Smooth muscle cell (in vitro differentiated cells): ENCODE data around the gene PPP1R1B. TPM values are rescaled to one million over a fixed set of nuclear protein-coding genes. Genes with fewer than 3 reads are reported as not detected.
A peak's percentile ranks its signal among the peaks of the same experiment; 100 is the strongest.

Experiments
- DNase-seq: peaks from one replicate; lab custom pipeline; 2025; ENCODE audit not compliant: unreplicated experiment; lab: John Stamatoyannopoulos, UW
- H2AFZ ChIP-seq: fragments of 200-600 bp; sonication (generic); 2 replicates; pipeline ENCODE4 v1.6.0; 2016; ENCODE audit warnings: antibody characterized with exemption, low read depth, mild to moderate bottlenecking
- H3F3A ChIP-seq: fragments of 200-600 bp; sonication (generic); 2 replicates; pipeline ENCODE4 v1.6.0; 2017; ENCODE audit warnings: antibody characterized with exemption, low read depth
- H3K27ac ChIP-seq: fragments of 200-600 bp; sonication (generic); 2 replicates; pipeline ENCODE4 v1.5.1; 2016; ENCODE audit warnings: low read depth, mild to moderate bottlenecking
- H3K27me3 ChIP-seq: fragments of 200-600 bp; sonication (generic); 2 replicates; pipeline ENCODE4 v1.6.1; 2016; ENCODE audit warnings: low read depth, mild to moderate bottlenecking
- H3K36me3 ChIP-seq: fragments of 200-600 bp; sonication (generic); 2 replicates; pipeline ENCODE4 v1.5.1; 2016; ENCODE audit warnings: low read depth
- H3K4me1 ChIP-seq: fragments of 200-600 bp; sonication (generic); 2 replicates; pipeline ENCODE4 v1.5.1; 2016; ENCODE audit warnings: low read depth
- H3K4me2 ChIP-seq: fragments of 200-600 bp; sonication (generic); 2 replicates; pipeline ENCODE4 v1.6.0; 2016; ENCODE audit warnings: mild to moderate bottlenecking
- H3K4me3 ChIP-seq: fragments of 200-600 bp; sonication (generic); 2 replicates; pipeline ENCODE4 v1.5.1; 2016; ENCODE audit warnings: mild to moderate bottlenecking
- H3K79me2 ChIP-seq: fragments of 200-600 bp; sonication (generic); 2 replicates; pipeline ENCODE4 v1.6.0; 2016; ENCODE audit warnings: low read depth, mild to moderate bottlenecking
- H3K9ac ChIP-seq: fragments of 200-600 bp; sonication (generic); 2 replicates; pipeline ENCODE4 v1.6.0; 2016; ENCODE audit warnings: low read depth
- H3K9me3 ChIP-seq: fragments of 200-600 bp; sonication (generic); replicated peaks from 2 replicates; pipeline ENCODE4 v1.5.1; 2016; ENCODE audit warnings: low read depth
- H4K20me1 ChIP-seq: fragments of 200-600 bp; sonication (generic); 2 replicates; pipeline ENCODE4 v1.6.0; 2016; ENCODE audit warnings: low read depth
- WGBS: methylation state at CpG from one replicate; pipeline ENCODE4 v1.1.7; 2016; ENCODE audit warnings: low lambda C conversion rate; 5-methylcytosine and 5-hydroxymethylcytosine counted together
- polyA plus RNA-seq: library from polyadenylated mRNA; unstranded; fragments of >200 nt; fragmentation: Nextera tagmentation; extraction: Ambion mirVana; gene quantifications from 2 replicates; pipeline ENCODE4 v1.2.1, GENCODE V29; 2016
- total RNA-seq: library from RNA; depleted of rRNA; stranded (reverse); fragments of >200 nt; gene quantifications from 2 replicates; pipeline ENCODE4 v1.2.3, GENCODE V29; 2014
- TF ChIP-seq, protein P1 (sequence below): fragments of 200-600 bp; sonication (generic); IDR thresholded peaks from 2 replicates; pipeline ENCODE4 v1.5.1; 2017; ENCODE audit warnings: borderline replicate concordance, mild to moderate bottlenecking, antibody characterized with exemption; ENCODE audit not compliant: insufficient read depth, poor library complexity, severe bottlenecking

Gene PPP1R1B
- total and polyA plus RNA-seq, 2 experiments from 2014 or later = not detected

DNA sequence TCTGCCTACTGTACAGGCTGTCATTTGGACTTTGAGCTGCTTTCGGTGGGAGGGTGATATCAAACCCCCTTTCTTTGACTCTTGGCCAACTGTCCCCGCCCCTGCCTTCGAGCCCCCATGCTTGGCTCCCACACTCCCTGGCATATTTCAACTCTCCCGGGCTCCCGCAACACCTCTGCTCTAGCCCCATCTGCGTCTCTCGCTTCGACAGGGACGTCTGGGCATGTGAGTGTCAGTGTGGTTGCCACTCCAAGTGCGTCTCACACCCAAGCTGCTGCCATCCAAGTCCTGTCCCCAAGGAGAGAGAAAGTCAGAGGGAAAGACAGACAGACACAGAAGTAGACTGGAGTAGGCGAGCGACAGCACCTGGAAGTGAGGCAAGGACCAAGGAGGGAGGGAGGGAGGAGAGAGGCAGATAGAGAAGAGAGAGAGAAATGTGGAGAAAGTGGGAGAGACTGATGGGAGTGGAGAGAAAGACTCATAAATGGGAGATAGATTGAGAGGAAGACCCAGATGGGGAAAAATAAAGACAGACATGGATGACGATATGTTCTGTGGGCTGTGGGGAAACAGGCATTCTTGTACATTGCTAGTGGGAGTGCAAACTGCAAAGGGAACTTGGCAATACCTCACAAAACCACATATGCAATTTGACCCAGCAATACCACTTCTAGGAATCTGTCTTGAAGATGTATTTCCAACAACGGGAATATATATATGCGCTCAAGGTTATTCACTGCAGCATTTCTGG lies 22.0 kb downstream of the PPP1R1B start:
- H3K27me3 ChIP-seq = no peaks in the 10 kb centered on the region
- H3F3A ChIP-seq = no peaks in the 10 kb centered on the region
- peaks cover 81% of the 10 kb centered on the region for H4K20me1 ChIP-seq

DNA sequence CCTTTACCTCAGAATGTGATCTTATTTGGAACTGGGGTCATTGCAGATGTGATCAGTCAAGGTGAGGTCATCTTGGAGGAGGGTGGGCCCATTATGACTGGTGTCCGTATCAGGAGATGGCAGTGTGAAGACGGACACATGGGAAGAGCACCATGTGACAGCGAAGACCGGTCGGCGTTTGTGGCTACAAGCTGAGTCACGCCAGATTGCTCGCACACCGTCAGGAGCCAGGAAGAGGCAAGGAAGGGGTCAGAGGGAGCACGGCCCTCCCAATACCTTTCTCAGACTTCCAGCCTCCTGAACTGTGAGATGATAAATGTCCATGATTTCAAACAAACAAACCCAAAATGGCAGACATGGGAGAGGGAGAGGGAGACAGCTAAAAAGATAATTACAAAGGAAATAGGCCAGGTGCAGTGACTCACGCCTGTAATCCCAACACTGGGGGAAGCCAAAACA lies 23.4 kb downstream of the PPP1R1B start:
- H3K9ac ChIP-seq = no peak overlapping the region
- WGBS = 84% methylated on average over 11 of the region's 11 CpGs
- peaks cover 23% of the 10 kb centered on the region for H3K4me1 ChIP-seq
- H2AFZ ChIP-seq = no peak overlapping the region
- DNase-seq = no peak
- H3K4me2 ChIP-seq = no peak overlapping the region
- H3K27ac ChIP-seq = no peak overlapping the region
- TF ChIP-seq, protein P1, sequence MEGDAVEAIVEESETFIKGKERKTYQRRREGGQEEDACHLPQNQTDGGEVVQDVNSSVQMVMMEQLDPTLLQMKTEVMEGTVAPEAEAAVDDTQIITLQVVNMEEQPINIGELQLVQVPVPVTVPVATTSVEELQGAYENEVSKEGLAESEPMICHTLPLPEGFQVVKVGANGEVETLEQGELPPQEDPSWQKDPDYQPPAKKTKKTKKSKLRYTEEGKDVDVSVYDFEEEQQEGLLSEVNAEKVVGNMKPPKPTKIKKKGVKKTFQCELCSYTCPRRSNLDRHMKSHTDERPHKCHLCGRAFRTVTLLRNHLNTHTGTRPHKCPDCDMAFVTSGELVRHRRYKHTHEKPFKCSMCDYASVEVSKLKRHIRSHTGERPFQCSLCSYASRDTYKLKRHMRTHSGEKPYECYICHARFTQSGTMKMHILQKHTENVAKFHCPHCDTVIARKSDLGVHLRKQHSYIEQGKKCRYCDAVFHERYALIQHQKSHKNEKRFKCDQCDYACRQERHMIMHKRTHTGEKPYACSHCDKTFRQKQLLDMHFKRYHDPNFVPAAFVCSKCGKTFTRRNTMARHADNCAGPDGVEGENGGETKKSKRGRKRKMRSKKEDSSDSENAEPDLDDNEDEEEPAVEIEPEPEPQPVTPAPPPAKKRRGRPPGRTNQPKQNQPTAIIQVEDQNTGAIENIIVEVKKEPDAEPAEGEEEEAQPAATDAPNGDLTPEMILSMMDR = no peak
- no peak overlapping the region for H3K4me3 ChIP-seq
- H3K36me3 ChIP-seq = no peaks in the 10 kb centered on the region
- no peaks in the 10 kb centered on the region for H3K9me3 ChIP-seq
- H4K20me1 ChIP-seq = peaks cover 81% of the 10 kb centered on the region
- H3K27me3 ChIP-seq = no peaks in the 10 kb centered on the region
- peaks cover 9% of the 10 kb centered on the region for H3K79me2 ChIP-seq
- no peaks in the 10 kb centered on the region for H3F3A ChIP-seq

More for the DNA sequence above, 22.0 kb downstream of the PPP1R1B start:
- 95% methylated on average over 15 of the region's 15 CpGs for WGBS
- Histone ChIP-seq H3K4me1 (peaks cover 27% of the 10 kb centered on the region), H3K9me3 (no peaks in the 10 kb centered on the region), H3K9ac (no peak overlapping the region), H3K27ac (no peak overlapping the region), H3K4me3 (no peak overlapping the region), H3K79me2 (peaks cover 11% of the 10 kb centered on the region), H3K4me2 (no peak overlapping the region), H3K36me3 (no peaks in the 10 kb centered on the region), H2AFZ (no peak overlapping the region)
- DNase-seq = no peak
- TF ChIP-seq, protein P1 = no peak

DNA sequence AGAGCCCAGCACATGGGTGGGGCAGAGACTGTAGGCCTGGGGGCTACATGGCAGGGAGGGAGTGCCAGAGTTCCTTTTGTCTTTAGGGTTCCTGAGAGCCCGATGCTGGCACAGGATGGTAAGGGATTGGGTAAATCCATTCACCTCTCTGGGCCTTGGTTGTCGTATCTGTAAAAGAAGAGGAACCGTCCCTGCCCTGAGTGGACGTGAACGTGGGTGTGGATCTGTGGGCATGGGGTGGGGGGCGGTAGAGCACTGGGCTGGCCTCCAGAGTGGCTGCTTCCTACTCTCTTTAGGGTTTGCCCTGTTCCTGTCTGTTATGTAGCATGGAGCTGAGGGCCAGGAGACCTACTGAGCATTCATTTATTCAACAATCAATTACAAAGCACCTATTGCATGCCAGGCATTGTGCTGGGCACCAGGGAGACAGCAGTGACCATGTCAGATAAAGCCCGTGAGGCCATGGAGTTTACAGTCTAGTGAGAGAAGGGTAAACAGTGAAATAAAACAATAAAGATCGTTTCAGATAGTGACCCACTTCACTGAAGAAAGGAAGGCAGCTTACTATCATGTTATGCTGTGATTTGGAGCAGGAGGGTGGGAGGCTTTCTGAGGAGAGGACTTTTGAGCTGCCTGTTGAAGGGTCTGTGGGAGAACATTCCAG lies 25.3 kb downstream of the PPP1R1B start:
- WGBS = 82% methylated on average over 8 of the region's 8 CpGs
- Histone ChIP-seq H2AFZ (no peak overlapping the region), H4K20me1 (peaks cover 75% of the 10 kb centered on the region), H3K27ac (peak overlapping the region; percentile 29), H3K4me1 (peaks cover 20% of the 10 kb centered on the region), H3K9me3 (no peaks in the 10 kb centered on the region), H3K4me3 (no peak overlapping the region), H3K36me3 (no peaks in the 10 kb centered on the region), H3K79me2 (peaks cover 7% of the 10 kb centered on the region), H3F3A (no peaks in the 10 kb centered on the region), H3K9ac (no peak overlapping the region), H3K27me3 (no peaks in the 10 kb centered on the region), H3K4me2 (no peak overlapping the region)
- no peak for DNase-seq
- TF ChIP-seq, protein P1 = no peak
